ENCODE data around the gene BMPR1A.

DNA sequence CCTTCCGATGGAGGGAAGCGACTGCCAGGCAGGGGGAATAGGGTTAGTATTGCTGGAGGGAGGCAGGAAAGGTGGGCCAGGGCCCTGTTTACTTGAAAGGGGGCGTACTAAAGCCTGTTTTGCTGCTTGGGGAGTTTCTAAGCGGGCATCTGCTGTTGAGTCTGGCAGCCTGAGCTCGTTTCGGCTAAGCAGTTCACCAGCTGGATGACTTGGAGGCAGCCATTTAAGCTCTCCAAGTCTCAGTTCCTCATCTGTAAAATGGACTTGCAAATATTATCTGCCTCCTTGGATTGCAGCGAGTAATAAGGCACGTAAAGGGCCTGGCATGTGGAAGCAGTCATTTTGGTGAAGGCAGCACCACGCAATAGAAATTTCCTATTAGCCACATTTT, 44.1 kb upstream of the BMPR1A start:
- TF ChIP-seq, protein P1, sequence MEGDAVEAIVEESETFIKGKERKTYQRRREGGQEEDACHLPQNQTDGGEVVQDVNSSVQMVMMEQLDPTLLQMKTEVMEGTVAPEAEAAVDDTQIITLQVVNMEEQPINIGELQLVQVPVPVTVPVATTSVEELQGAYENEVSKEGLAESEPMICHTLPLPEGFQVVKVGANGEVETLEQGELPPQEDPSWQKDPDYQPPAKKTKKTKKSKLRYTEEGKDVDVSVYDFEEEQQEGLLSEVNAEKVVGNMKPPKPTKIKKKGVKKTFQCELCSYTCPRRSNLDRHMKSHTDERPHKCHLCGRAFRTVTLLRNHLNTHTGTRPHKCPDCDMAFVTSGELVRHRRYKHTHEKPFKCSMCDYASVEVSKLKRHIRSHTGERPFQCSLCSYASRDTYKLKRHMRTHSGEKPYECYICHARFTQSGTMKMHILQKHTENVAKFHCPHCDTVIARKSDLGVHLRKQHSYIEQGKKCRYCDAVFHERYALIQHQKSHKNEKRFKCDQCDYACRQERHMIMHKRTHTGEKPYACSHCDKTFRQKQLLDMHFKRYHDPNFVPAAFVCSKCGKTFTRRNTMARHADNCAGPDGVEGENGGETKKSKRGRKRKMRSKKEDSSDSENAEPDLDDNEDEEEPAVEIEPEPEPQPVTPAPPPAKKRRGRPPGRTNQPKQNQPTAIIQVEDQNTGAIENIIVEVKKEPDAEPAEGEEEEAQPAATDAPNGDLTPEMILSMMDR (IDR thresholded peaks at IDR 0.05): no peak
- TF ChIP-seq POLR2A (IDR thresholded peaks at IDR 0.05): no peak

Data from lower leg skin (tissue), 3 donors.